Spleen (tissue), 7 donors: ENCODE data around the gene CSF3R.

Experiments used
- CTCF ChIP-seq, 11 experiments: fragments of 200-600 bp in 7 of 11; fragments of 450-650 bp in 4 of 11; sonication (generic) in 4 of 11; IDR thresholded peaks in 8 of 11; conservative IDR thresholded peaks in 3 of 11; 1 replicate in 7 of 11; 2 replicates in 4 of 11; pipeline versions ENCODE4 v1.4.0 to v1.8.0; 2016 to 2021; ENCODE audit warnings: antibody characterized with exemption in 11 of 11, inconsistent platforms in 4 of 11, mild to moderate bottlenecking in 1 of 11
- POLR2A ChIP-seq, 3 donors: fragments of 450-650 bp; IDR thresholded peaks; one replicate each; pipeline ENCODE4 v1.5.1; 2017; ENCODE audit warnings: antibody characterized with exemption in 3 of 3, mild to moderate bottlenecking in 1 of 3
- POLR2AphosphoS5 ChIP-seq, 3 donors: sonication (generic); formaldehyde crosslinking; IDR thresholded peaks; one replicate each; pipeline ENCODE4 v1.5.1; 2017; ENCODE audit warnings: antibody characterized with exemption in 3 of 3
- donor health status: DM: no; HTN: no; CAD: no; lungs with moderate emphysema.
- donor health status: DM: no; HTN: no; CAD: no.
- donor health status: DM: no; HTN: no; CAD: no.

GRCh38 chr1:36450270-36450918 is 32.3 kb downstream of the CSF3R start, which contains the start of gene OSCP1:
- no peak for TF ChIP-seq CTCF (IDR thresholded peaks at IDR 0.05 in 8 of 11, conservative IDR thresholded peaks at IDR 0.05 in 3 of 11)
- peak in 2 of 3 donors; percentile 51 to 85 for TF ChIP-seq POLR2A (IDR thresholded peaks at IDR 0.05)
- TF ChIP-seq POLR2AphosphoS5 (IDR thresholded peaks at IDR 0.05), result peak; percentile 98
